ENCODE measurements around the gene SLC32A1.

Gene SLC32A1

DNA sequence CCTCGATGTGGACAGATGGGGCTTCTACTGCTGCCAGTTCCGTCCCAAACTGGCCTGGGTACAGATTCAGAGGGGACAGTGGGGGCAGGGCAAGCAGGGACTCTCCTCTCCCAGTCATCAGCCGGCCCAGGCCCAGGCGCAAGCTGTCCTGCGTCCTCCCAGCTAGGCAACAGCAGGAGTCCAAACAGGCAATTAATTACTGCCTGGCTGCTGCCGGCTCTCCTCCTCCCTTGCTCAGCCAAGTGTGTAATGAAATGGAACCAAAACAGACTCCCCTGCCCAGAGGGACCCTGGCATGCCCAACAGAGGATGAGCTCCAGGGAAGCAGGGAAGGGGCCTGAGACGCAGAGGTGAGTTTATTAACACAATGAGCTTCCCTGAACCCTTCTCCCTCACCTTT is 17.8 kb upstream of the SLC32A1 start:
- TF ChIP-seq GATA1 (IDR thresholded peaks at IDR 0.05; ENCODE audit: low read depth, low read length), result no peak
- no peak for TF ChIP-seq POLR2A (IDR thresholded peaks at IDR 0.05; ENCODE audit: low read length)
- no peak for DNase-seq

DNA sequence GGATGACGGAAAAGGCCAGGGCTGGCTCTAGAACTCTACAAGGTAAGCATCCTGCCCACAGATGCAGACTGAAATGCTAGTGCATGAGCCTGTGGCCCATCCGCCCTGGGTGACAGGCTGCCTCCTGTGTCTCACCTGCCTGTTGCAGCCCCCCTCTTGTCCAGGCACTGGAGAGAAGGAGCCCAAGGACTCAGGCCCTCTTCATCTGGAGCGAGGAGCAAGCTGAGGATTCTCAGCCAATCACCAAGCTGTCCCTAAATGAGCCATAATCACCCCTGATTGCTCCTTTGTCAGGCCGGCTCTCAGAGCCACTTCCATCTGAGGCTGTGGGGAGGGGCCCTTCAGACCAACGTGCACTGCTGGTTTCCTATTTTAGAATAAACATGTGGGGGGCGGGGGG is 10.0 kb upstream of the SLC32A1 start:
- TF ChIP-seq POLR2A (IDR thresholded peaks at IDR 0.05; ENCODE audit: low read length) (no peak), GATA1 (IDR thresholded peaks at IDR 0.05; ENCODE audit: low read depth, low read length) (no peak)

GRCh38 chr20:38715646-38716045 is 8.6 kb upstream of the SLC32A1 start:
- no peak for DNase-seq
- TF ChIP-seq POLR2A (IDR thresholded peaks at IDR 0.05; ENCODE audit: low read length) (no peak), GATA1 (IDR thresholded peaks at IDR 0.05; ENCODE audit: low read depth, low read length) (no peak)

More for the DNA sequence above, 10.0 kb upstream of the SLC32A1 start:
- no peak for DNase-seq

DNA sequence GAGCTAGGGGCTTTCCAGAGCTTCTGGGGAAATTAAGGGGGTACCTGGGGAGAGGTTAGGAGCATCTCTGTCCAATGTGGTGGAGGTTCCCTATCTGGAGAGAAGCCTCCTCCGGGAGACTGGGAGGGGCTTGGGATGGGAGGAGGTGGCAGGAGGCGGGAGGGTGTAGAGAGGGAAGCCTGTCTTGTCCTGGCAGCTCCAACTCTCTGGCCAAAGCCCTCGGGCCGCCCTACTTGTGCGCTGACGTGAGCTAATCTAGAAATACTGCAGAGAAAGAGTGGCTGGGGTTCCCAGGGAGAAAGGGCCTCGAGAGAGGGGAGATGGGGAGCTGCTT is 1.6 kb upstream of the SLC32A1 start:
- DNase-seq, result no peak
- TF ChIP-seq GATA1 (IDR thresholded peaks at IDR 0.05; ENCODE audit: low read depth, low read length) (no peak), POLR2A (IDR thresholded peaks at IDR 0.05; ENCODE audit: low read length) (no peak)

DNA sequence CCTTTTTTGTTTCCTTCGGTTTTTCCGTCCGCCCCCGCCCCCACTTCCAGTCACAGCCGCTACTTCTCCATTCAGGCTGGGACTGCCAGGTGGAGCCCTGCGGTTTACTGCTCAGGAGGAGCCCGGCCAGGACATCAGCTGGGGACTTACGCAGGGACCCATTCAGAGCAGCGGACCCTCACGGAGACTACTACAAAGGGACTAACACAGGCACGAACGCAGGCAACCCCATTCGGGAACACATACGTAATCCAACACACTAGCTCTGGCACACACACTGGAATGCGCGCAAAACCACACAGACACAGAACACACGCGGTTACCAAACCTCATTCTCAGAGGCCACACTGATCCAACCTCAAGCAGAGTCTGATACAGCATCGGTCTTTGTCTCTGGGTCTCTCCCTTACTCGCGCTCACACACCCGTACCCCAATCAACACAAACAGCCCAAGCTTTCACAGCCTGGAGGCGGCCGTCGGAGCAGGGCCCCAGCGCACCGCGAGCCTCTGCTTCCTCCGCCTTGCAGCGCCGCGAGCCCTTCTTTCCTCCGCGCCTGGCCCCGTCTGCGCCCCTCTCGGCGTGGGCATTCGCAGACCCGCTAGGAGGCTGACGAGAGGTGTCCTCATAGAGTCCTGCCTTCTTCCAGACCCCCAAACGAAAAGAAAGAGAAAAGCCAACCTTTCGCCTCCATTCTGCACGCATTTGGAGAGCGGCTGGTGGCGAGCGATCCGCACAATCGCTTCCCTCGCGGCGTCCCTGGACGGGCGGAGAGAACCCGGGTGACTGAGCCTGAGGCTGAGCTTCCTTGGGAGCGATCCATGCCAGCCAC is 1.1 kb upstream of the SLC32A1 start:
- TF ChIP-seq POLR2A (IDR thresholded peaks at IDR 0.05; ENCODE audit: low read length), result no peak
- TF ChIP-seq GATA1 (IDR thresholded peaks at IDR 0.05; ENCODE audit: low read depth, low read length), result no peak
- DNase-seq, result no peak

- TF ChIP-seq POLR2A (IDR thresholded peaks at IDR 0.05; ENCODE audit: low read length) (no peak), GATA1 (IDR thresholded peaks at IDR 0.05; ENCODE audit: low read depth, low read length) (no peak)
- no peak for DNase-seq
Observed at GRCh38 chr20:38724626-38725147, 401 bp downstream of the SLC32A1 start.

DNA sequence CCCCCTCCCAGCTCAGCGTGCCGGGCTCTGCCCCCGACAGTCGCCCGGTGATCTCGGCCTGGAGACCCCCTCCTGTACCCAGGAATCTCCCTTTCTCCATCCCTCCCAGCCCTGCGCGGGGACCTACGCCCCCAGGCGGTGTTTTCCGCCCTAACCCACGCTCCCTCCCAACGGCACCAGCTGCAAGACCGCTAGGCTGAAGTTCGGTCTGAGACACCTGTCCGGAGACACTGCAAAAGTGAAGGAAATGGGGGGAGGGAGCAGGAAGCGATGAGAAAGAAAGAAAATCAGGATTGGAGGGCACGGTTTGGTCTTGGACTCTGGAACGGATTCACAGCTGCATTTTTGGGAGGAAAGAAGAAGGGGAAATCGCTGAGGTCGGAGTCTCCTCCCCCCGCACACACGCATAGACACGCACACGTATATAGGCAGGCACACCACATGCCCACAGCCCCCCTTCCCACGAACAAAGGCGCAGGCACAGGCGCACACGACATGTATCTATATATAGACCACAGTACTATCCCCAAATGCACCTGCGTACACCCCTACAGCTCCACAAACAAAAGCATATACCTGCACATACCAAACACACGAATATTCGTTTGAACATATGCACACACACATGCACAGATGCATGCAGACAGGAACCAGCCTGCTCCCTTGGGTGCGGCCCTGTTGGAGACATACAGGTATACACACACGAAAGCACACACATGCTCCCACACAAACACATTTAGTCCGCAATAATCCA is 1.0 kb downstream of the SLC32A1 start:
- DNase-seq, result no peak
- no peak for TF ChIP-seq POLR2A (IDR thresholded peaks at IDR 0.05; ENCODE audit: low read length)
- no peak for TF ChIP-seq GATA1 (IDR thresholded peaks at IDR 0.05; ENCODE audit: low read depth, low read length)

DNA sequence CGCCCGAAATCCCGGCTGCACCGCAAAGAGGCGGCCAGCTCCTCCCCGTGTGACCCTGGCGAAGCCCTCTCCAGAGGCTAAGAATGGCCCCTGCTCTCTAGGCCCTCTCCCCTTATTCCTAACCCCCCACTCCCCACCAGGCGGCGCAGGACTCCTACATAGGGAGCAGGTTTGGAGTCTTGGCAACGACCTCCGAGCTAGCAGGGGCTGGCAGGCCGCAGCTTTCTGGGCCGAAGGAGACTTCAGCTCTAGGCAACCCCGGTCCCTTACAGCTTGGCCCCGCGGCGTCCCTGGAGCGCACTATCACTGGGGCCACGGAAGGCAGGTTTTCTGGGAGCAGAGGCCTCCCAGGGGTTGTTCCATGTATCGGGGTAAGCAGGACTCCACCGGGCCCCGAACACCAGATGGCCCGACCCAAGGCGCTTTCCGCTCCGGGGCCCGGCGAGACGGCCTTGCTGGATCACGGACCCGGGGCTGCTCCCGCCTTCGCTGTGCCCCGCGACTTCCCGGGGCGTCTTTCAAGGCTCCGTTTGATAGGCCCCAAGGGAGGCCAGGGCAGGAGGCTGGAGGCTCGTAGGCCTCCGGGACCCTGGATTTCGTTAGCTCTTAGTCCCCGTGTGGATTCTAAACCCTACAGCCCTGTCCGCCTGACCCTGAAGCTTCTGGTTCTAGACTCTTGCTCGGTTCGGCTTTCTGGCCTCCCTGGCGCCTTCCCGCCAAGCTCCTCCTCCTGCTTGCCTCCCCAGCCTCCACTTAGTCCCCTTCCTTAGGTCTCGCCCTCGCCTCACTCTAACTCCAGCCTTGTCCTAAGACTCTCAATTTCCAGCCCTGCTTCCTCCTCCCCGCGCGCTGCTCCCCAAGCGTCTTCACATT is 1.9 kb downstream of the SLC32A1 start:
- TF ChIP-seq GATA1 (IDR thresholded peaks at IDR 0.05; ENCODE audit: low read depth, low read length), result no peak
- no peak for TF ChIP-seq POLR2A (IDR thresholded peaks at IDR 0.05; ENCODE audit: low read length)
- peak; percentile 54 to 62 for DNase-seq

DNA sequence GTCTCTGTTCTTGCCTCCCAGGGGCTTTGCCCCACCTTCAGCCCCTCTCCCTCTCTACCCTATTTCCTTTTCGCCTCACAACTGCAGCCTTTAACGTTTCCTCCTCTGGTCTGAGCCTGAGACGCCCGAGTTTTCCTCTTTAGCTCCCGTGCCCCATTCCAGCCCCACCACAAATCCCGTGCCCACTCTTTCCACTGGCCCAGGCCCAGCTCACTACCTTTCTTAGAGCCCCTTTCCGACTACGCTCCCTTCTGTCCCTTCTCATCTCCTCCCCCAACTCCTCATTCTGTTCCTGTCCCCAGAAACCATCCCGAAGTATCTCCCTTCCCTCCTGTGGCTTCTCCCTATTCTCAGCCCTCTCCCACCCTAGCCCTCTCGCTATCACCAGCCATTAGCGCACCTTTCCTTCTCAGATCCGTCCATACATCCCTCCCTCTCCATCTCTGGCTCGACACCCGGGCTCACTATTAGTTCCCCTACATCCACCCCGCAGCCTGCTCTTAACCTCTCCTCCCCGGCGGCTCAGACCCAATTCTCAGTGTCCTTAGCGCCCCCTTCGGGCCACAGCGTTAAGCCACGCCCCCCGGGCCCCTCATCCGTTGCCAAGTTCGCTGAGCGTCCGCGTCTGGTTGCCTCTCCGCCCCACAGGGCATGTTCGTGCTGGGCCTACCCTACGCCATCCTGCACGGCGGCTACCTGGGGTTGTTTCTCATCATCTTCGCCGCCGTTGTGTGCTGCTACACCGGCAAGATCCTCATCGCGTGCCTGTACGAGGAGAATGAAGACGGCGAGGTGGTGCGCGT is 2.7 kb downstream of the SLC32A1 start:
- DNase-seq, result peak; percentile 80 to 83
- no peak for TF ChIP-seq GATA1 (IDR thresholded peaks at IDR 0.05; ENCODE audit: low read depth, low read length)
- no peak for TF ChIP-seq POLR2A (IDR thresholded peaks at IDR 0.05; ENCODE audit: low read length)

DNA sequence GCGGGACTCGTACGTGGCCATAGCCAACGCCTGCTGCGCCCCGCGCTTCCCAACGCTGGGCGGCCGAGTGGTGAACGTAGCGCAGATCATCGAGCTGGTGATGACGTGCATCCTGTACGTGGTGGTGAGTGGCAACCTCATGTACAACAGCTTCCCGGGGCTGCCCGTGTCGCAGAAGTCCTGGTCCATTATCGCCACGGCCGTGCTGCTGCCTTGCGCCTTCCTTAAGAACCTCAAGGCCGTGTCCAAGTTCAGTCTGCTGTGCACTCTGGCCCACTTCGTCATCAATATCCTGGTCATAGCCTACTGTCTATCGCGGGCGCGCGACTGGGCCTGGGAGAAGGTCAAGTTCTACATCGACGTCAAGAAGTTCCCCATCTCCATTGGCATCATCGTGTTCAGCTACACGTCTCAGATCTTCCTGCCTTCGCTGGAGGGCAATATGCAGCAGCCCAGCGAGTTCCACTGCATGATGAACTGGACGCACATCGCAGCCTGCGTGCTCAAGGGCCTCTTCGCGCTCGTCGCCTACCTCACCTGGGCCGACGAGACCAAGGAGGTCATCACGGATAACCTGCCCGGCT is 3.4 kb downstream of the SLC32A1 start:
- TF ChIP-seq GATA1 (IDR thresholded peaks at IDR 0.05; ENCODE audit: low read depth, low read length), result no peak
- no peak for TF ChIP-seq POLR2A (IDR thresholded peaks at IDR 0.05; ENCODE audit: low read length)
- DNase-seq, result peak in 1 of 2 experiments; percentile 52

DNA sequence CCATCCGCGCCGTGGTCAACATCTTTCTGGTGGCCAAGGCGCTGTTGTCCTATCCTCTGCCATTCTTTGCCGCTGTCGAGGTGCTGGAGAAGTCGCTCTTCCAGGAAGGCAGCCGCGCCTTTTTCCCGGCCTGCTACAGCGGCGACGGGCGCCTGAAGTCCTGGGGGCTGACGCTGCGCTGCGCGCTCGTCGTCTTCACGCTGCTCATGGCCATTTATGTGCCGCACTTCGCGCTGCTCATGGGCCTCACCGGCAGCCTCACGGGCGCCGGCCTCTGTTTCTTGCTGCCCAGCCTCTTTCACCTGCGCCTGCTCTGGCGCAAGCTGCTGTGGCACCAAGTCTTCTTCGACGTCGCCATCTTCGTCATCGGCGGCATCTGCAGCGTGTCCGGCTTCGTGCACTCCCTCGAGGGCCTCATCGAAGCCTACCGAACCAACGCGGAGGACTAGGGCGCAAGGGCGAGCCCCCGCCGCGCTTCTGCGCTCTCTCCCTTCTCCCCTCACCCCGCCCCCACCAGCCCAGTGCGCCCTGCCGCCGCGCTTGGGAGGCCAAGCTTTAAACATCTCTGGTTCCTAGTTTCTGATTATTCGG is 4.0 kb downstream of the SLC32A1 start:
- TF ChIP-seq GATA1 (IDR thresholded peaks at IDR 0.05; ENCODE audit: low read depth, low read length) (no peak), POLR2A (IDR thresholded peaks at IDR 0.05; ENCODE audit: low read length) (no peak)

DNA sequence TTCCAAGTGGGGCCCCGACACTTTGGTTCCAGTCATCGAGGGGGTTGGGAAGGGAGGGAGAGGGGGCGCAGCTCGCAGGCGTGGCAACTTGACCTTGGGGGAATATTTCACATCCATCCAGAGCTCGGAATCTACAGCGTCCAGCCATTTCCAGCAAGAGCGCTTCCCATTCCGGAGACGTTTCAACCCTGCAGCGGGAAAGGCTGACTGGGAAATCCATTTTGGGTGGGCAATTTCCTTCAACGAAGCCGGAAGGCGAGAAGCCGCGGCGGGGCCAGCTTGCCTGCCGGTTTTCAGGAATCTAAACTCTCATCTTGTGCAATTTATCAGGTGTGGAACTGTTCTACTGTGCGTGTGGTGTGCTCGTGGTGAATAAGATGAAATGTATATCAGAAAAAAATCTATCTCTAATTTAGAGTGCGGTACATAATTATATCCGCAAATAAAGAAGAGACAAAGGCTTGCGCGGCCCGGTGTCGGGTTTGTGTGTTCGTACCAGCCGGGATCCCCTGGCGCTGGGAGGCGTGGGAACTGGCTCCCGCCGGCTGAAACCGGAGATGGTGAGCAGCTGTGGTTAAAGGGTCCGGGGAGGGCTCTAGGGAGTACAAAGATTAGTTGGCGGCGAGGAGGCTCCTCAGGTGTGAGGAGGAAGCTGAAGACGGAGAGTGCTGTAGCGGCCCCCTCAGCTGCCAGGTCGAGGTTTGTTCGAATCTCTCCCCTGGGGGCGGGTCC is 4.8 kb downstream of the SLC32A1 start:
- DNase-seq, result no peak
- no peak for TF ChIP-seq GATA1 (IDR thresholded peaks at IDR 0.05; ENCODE audit: low read depth, low read length)
- no peak for TF ChIP-seq POLR2A (IDR thresholded peaks at IDR 0.05; ENCODE audit: low read length)

More for the DNA sequence above, 4.0 kb downstream of the SLC32A1 start:
- no peak for DNase-seq
